GM19099 (cell line): ENCODE data around the gene CD55.

Source experiments
- POLR2A ChIP-seq: IDR thresholded peaks from 3 replicates; pipeline ENCODE4 v1.6.1; 2011; ENCODE audit warnings: low read depth; ENCODE audit not compliant: insufficient read length; ENCODE audit errors: extremely low read depth

CD55 gene

GRCh38 chr1:207402744-207403143 lies 81.3 kb downstream of the CD55 start:
- no peak for TF ChIP-seq POLR2A

GRCh38 chr1:207404849-207405525 lies 83.5 kb downstream of the CD55 start:
- TF ChIP-seq POLR2A = no peak

- no peak for TF ChIP-seq POLR2A
These were observed 84.3 kb downstream of the CD55 start for GRCh38 chr1:207405814-207406213.

GRCh38 chr1:207407655-207408260 lies 86.3 kb downstream of the CD55 start:
- TF ChIP-seq POLR2A = no peak
